ENCODE data around the gene NME2.

NME2 gene

GRCh38 chr17:51188271-51188833, 22.1 kb downstream of the NME2 start:
- no peak overlapping the region for H3K4me3 ChIP-seq (IDR thresholded peaks at IDR 0.05; ENCODE audit: insufficient read depth, low read depth, low read length)
- H3K4me2 ChIP-seq, result no peak overlapping the region
- no peak overlapping the region for H3K27ac ChIP-seq
- no peak overlapping the region for H3K9ac ChIP-seq
- no peak overlapping the region for H2AFZ ChIP-seq (ENCODE audit: low read depth)
- H3K4me1 ChIP-seq (ENCODE audit: low read depth, poor library complexity, severe bottlenecking), result no peaks in the 10 kb centered on the region
- TF ChIP-seq CTCF (conservative IDR thresholded peaks at IDR 0.05; ENCODE audit: low read depth, low read length), result no peak
- H3K27me3 ChIP-seq (ENCODE audit: insufficient read depth, low read depth), result no peaks in the 10 kb centered on the region
- H3K79me2 ChIP-seq (ENCODE audit: insufficient read depth, low read depth), result no peaks in the 10 kb centered on the region
- H3K36me3 ChIP-seq (ENCODE audit: insufficient read depth), result peaks cover 17% of the 10 kb centered on the region; the same call in 1 of the 2 replicates
- H4K20me1 ChIP-seq (ENCODE audit: insufficient read depth), result no peaks in the 10 kb centered on the region

DNA sequence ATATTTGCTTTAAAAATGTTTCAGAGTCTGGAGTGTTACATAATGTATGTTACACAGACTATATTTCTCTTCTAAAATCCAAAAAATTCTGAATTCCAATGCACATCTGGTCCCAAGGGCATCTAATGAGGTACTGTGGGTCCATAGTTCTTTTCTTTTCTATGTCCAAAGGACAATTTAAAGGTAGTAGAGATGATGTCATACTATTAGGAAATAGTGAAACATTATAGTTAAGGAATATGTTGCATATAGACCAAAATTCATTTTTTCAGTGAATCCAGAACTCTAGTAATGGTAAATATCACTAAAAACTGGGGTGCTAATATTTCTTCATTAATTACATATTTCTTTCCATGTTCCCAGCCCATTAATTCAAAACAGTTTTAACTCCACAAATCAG, 23.0 kb downstream of the NME2 start:
- no peaks in the 10 kb centered on the region for H3K4me1 ChIP-seq (ENCODE audit: low read depth, poor library complexity, severe bottlenecking)
- peaks cover 17% of the 10 kb centered on the region; the same call in 1 of the 2 replicates for H3K36me3 ChIP-seq (ENCODE audit: insufficient read depth)
- no peak overlapping the region for H2AFZ ChIP-seq (ENCODE audit: low read depth)
- TF ChIP-seq CTCF (conservative IDR thresholded peaks at IDR 0.05; ENCODE audit: low read depth, low read length), result no peak
- H3K79me2 ChIP-seq (ENCODE audit: insufficient read depth, low read depth), result no peaks in the 10 kb centered on the region
- H3K27me3 ChIP-seq (ENCODE audit: insufficient read depth, low read depth), result no peaks in the 10 kb centered on the region
- no peak overlapping the region for H3K27ac ChIP-seq
- H3K4me3 ChIP-seq (IDR thresholded peaks at IDR 0.05; ENCODE audit: insufficient read depth, low read depth, low read length), result no peak overlapping the region
- H3K9ac ChIP-seq, result no peak overlapping the region
- no peaks in the 10 kb centered on the region for H4K20me1 ChIP-seq (ENCODE audit: insufficient read depth)
- no peak overlapping the region for H3K4me2 ChIP-seq

- Histone ChIP-seq H3K27me3 (ENCODE audit: insufficient read depth, low read depth) (no peaks in the 10 kb centered on the region), H3K36me3 (ENCODE audit: insufficient read depth) (peaks cover 17% of the 10 kb centered on the region; the same call in 1 of the 2 replicates), H3K79me2 (ENCODE audit: insufficient read depth, low read depth) (no peaks in the 10 kb centered on the region), H3K4me2 (no peak overlapping the region), H3K27ac (no peak overlapping the region), H3K9ac (no peak overlapping the region), H3K4me1 (ENCODE audit: low read depth, poor library complexity, severe bottlenecking) (no peaks in the 10 kb centered on the region), H3K4me3 (IDR thresholded peaks at IDR 0.05; ENCODE audit: insufficient read depth, low read depth, low read length) (no peak overlapping the region), H4K20me1 (ENCODE audit: insufficient read depth) (no peaks in the 10 kb centered on the region), H2AFZ (ENCODE audit: low read depth) (no peak overlapping the region)
- TF ChIP-seq CTCF (conservative IDR thresholded peaks at IDR 0.05; ENCODE audit: low read depth, low read length), result no peak
Observed at GRCh38 chr17:51189628-51190027, 23.4 kb downstream of the NME2 start.

DNA sequence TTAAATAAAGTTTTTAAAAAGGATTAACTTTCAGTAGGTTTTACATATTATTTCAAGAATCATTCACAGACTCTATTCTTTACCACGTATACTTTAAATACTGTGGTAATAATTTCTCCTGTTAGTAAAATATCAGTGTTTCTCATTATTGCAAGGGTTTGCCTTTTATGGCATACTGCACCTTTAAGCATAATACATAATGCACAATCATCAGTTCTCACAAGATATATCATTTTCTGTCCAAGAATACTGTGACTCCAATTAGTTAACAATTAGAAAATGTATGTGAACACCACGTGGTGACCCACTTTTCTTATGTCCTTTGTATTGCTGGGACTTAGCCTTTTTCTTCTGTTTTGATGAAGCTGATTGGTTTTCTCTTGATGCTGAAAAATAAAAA, 25.7 kb downstream of the NME2 start:
- Histone ChIP-seq H3K27ac (no peak overlapping the region), H3K36me3 (ENCODE audit: insufficient read depth) (peaks cover 17% of the 10 kb centered on the region; the same call in 1 of the 2 replicates), H4K20me1 (ENCODE audit: insufficient read depth) (no peaks in the 10 kb centered on the region), H3K4me2 (no peak overlapping the region), H3K4me1 (ENCODE audit: low read depth, poor library complexity, severe bottlenecking) (no peaks in the 10 kb centered on the region), H3K9ac (no peak overlapping the region), H3K79me2 (ENCODE audit: insufficient read depth, low read depth) (no peaks in the 10 kb centered on the region), H2AFZ (ENCODE audit: low read depth) (no peak overlapping the region), H3K4me3 (IDR thresholded peaks at IDR 0.05; ENCODE audit: insufficient read depth, low read depth, low read length) (no peak overlapping the region), H3K27me3 (ENCODE audit: insufficient read depth, low read depth) (no peaks in the 10 kb centered on the region)
- TF ChIP-seq CTCF (conservative IDR thresholded peaks at IDR 0.05; ENCODE audit: low read depth, low read length), result no peak
